Keratinocyte (primary cell): ENCODE results near the gene CLDN2.

Experiments used
- CTCF ChIP-seq, 3 experiments: IDR thresholded peaks in 1 of 3; conservative IDR thresholded peaks in 1 of 3; optimal IDR thresholded peaks in 1 of 3; 2 replicates in 2 of 3; 3 replicates in 1 of 3; pipeline versions ENCODE3 to v1.5.1; 2011; ENCODE audit warnings: low read length in 3 of 3, mild to moderate bottlenecking in 3 of 3, moderate library complexity in 2 of 3, control low read depth in 1 of 3, inconsistent platforms in 1 of 3; ENCODE audit not compliant: insufficient read depth in 2 of 3; ENCODE audit errors: extremely low read depth in 1 of 3
- EZH2 ChIP-seq: IDR thresholded peaks from one replicate; pipeline ENCODE4 v1.6.1; 2012; ENCODE audit warnings: inconsistent platforms, mild to moderate bottlenecking, low read length, moderate library complexity

GRCh38 chrX:106932492-106932923, 12.3 kb downstream of the CLDN2 start:
- TF ChIP-seq CTCF (optimal IDR thresholded peaks at IDR 0.05 in 1 of 3, IDR thresholded peaks at IDR 0.05 in 1 of 3, conservative IDR thresholded peaks at IDR 0.05 in 1 of 3; ENCODE audit: extremely low read depth in 1 of 3, insufficient read depth in 2 of 3, low read length in 3 of 3) (no peak), EZH2 (no peak)
